K562 (cell line): ENCODE data around the gene MRPS6.

Experiments
- C11orf30 ChIP-seq: fragments of 450-650 bp; IDR thresholded peaks from 2 replicates; pipeline ENCODE4 v1.6.1; 2016; ENCODE audit warnings: low read depth, mild to moderate bottlenecking
- CAMTA2 ChIP-seq: fragments of 250-450 bp; sonication (Bioruptor Pico); conservative IDR thresholded peaks from 2 replicates; pipeline ENCODE4 v1.5.1; 2022
- TF ChIP-seq, protein P1 (sequence below), 3 experiments: fragments of 200-800 bp in 1 of 3; fragments of 250-450 bp in 1 of 3; fragments of 450-650 bp in 1 of 3; sonication (Bioruptor Pico) in 1 of 3; sonication (Bioruptor generic) in 1 of 3; formaldehyde crosslinking in 1 of 3; IDR thresholded peaks; 2 replicates each; pipeline versions ENCODE4 v1.6.1 to v1.8.0; 2016 to 2022; ENCODE audit warnings: mild to moderate bottlenecking in 2 of 3, missing genetic modification characterization in 2 of 3, missing compliant biosample characterization in 1 of 3, moderate library complexity in 1 of 3

GRCh38 chr21:34177919-34178567 lies 104.7 kb downstream of the MRPS6 start:
- no peak for TF ChIP-seq C11orf30
- TF ChIP-seq, protein P1, sequence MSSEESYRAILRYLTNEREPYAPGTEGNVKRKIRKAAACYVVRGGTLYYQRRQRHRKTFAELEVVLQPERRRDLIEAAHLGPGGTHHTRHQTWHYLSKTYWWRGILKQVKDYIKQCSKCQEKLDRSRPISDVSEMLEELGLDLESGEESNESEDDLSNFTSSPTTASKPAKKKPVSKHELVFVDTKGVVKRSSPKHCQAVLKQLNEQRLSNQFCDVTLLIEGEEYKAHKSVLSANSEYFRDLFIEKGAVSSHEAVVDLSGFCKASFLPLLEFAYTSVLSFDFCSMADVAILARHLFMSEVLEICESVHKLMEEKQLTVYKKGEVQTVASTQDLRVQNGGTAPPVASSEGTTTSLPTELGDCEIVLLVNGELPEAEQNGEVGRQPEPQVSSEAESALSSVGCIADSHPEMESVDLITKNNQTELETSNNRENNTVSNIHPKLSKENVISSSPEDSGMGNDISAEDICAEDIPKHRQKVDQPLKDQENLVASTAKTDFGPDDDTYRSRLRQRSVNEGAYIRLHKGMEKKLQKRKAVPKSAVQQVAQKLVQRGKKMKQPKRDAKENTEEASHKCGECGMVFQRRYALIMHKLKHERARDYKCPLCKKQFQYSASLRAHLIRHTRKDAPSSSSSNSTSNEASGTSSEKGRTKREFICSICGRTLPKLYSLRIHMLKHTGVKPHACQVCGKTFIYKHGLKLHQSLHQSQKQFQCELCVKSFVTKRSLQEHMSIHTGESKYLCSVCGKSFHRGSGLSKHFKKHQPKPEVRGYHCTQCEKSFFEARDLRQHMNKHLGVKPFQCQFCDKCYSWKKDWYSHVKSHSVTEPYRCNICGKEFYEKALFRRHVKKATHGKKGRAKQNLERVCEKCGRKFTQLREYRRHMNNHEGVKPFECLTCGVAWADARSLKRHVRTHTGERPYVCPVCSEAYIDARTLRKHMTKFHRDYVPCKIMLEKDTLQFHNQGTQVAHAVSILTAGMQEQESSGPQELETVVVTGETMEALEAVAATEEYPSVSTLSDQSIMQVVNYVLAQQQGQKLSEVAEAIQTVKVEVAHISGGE (CRISPR knock-in tag; IDR thresholded peaks at IDR 0.05), result no peak
- no peak for TF ChIP-seq CAMTA2 (CRISPR knock-in tag)
